ENCODE measurements around the gene FBXL3.

DNA sequence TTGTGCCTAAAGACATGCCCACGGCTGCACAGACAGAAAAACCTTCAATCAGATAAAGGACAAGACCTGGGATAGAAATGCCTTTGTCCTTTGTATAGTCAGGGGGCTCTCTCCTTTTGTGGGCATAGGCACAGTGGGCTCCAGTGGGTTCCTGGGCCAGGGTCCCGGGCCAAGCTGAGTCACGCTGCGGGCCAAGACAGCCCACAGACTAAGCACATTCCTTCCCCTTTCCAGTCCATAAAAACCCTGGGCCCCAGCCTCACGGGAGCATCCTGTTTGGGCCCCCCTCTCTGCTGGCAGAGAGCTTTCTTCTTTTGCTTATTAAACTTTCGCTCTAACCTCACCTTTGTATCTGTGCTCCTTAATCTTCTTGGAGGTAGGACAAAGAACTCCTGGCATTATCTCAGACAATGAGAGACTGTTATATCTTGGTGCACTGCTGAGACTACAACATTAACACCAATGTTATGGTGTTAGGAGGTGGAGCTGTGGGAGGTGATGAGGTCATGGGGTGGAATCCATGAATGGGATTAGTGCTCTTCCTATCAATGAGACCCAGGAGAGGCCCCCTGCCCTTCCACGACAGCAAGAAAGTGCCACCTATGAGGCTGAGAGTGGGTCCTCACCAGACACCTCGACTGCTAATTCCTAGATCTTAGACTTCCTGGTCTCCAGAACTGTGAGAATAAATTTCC is 20.8 kb upstream of the FBXL3 start:
- TF ChIP-seq, protein P1, sequence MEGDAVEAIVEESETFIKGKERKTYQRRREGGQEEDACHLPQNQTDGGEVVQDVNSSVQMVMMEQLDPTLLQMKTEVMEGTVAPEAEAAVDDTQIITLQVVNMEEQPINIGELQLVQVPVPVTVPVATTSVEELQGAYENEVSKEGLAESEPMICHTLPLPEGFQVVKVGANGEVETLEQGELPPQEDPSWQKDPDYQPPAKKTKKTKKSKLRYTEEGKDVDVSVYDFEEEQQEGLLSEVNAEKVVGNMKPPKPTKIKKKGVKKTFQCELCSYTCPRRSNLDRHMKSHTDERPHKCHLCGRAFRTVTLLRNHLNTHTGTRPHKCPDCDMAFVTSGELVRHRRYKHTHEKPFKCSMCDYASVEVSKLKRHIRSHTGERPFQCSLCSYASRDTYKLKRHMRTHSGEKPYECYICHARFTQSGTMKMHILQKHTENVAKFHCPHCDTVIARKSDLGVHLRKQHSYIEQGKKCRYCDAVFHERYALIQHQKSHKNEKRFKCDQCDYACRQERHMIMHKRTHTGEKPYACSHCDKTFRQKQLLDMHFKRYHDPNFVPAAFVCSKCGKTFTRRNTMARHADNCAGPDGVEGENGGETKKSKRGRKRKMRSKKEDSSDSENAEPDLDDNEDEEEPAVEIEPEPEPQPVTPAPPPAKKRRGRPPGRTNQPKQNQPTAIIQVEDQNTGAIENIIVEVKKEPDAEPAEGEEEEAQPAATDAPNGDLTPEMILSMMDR (IDR thresholded peaks at IDR 0.05), result no peak
- TF ChIP-seq POLR2AphosphoS5 (IDR thresholded peaks at IDR 0.05; ENCODE audit: insufficient read depth in 1 of 2, low read depth in 1 of 2), result no peak
- TF ChIP-seq POLR2A (IDR thresholded peaks at IDR 0.05), result no peak
